Immature natural killer cell (primary cell): Measurements from ENCODE around the gene TBXA2R. TPM values are rescaled to one million over a fixed set of nuclear protein-coding genes. Genes with fewer than 3 reads are reported as not detected.
"Not testable (repeated sequence)": the region's sequence is repeated elsewhere in the genome, so short reads cannot be mapped to it uniquely, and the experiment has no call there.

ENCODE experiments used
- DNase-seq, 3 donors: peaks; one replicate each; pipeline ENCODE4 v3.0.0; 2022; ENCODE audit warnings: mixed read lengths in 1 of 3
- H3K27ac Mint-ChIP-seq, 6 donors: one replicate each; pipeline ENCODE4 v1.8.0; 2020; ENCODE audit warnings: mixed read lengths in 6 of 6, mild to moderate bottlenecking in 5 of 6, inconsistent platforms in 4 of 6, moderate library complexity in 3 of 6
- H3K27me3 Mint-ChIP-seq, 3 donors: one replicate each; pipeline ENCODE4 v1.8.0; 2020 to 2021; ENCODE audit warnings: low read depth in 3 of 3, mild to moderate bottlenecking in 3 of 3, mixed read lengths in 3 of 3, moderate library complexity in 3 of 3, inconsistent platforms in 1 of 3
- H3K36me3 Mint-ChIP-seq, 3 donors: one replicate each; pipeline ENCODE4 v1.8.0; 2020; ENCODE audit warnings: mixed read lengths in 3 of 3, inconsistent platforms in 2 of 3, mild to moderate bottlenecking in 2 of 3
- H3K4me1 Mint-ChIP-seq, 2 donors: one replicate each; pipeline ENCODE4 v1.8.0; 2020; ENCODE audit warnings: inconsistent platforms in 2 of 2, mild to moderate bottlenecking in 2 of 2, mixed read lengths in 2 of 2, moderate library complexity in 1 of 2
- H3K4me3 Mint-ChIP-seq, 5 donors: one replicate each; pipeline ENCODE4 v1.8.0; 2020; ENCODE audit warnings: mild to moderate bottlenecking in 5 of 5, mixed read lengths in 5 of 5, inconsistent platforms in 3 of 5, moderate library complexity in 3 of 5
- H3K9me3 Mint-ChIP-seq, 6 donors: one replicate each; pipeline ENCODE4 v1.8.0; 2020; ENCODE audit warnings: mild to moderate bottlenecking in 6 of 6, mixed read lengths in 6 of 6, inconsistent platforms in 4 of 6, moderate library complexity in 3 of 6
- polyA plus RNA-seq, 3 donors: library from polyadenylated mRNA; unstranded; fragments of 300-500 nt; fragmentation: Illumina TruSeq; gene quantifications; one replicate each; pipeline ENCODE4 v1.2.3, GENCODE V29; 2021

TBXA2R gene
- polyA plus RNA-seq, 3 donors from 2014 or later, result 3.1 to 9.5 (median 3.1) TPM

- no peak overlapping the region for H3K4me3 Mint-ChIP-seq
- no peaks in the 10 kb centered on the region for H3K36me3 Mint-ChIP-seq
- H3K9me3 Mint-ChIP-seq, result no peaks in the 10 kb centered on the region
- DNase-seq, result no peak
- no peak overlapping the region for H3K27ac Mint-ChIP-seq
- H3K27me3 Mint-ChIP-seq, result peaks cover 0 to 2% (median 0%) of the 10 kb centered on the region in 3 donors
- peaks cover 0 to 6% of the 10 kb centered on the region in 2 donors for H3K4me1 Mint-ChIP-seq
Observed at GRCh38 chr19:3632739-3633558, 26.3 kb upstream of the TBXA2R start.

DNA sequence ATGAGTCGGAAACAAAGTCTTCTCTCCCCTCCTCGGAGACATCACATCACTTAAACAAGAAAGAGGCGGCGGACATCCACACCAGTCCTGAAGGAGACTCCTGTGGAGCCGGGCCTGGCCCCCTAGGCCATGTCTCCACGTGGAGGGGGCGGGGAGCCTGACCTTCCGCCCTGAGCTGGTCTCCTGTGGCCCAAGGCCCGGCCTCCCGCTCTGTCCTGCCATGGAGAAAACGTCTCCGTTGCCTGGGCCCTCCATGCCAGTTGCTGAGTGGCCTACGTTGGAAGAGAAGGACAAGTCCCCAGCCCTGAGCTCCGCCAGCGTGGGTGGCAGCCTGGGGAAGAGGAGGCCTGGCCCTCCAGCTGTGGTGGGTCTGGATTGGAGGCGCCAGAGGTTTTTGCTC lies 25.4 kb upstream of the TBXA2R start:
- Mint-ChIP-seq H3K9me3 (no peaks in the 10 kb centered on the region), H3K4me1 (peaks cover 6 to 7% of the 10 kb centered on the region in 2 donors), H3K4me3 (no peak overlapping the region), H3K27me3 (peaks cover 0 to 2% (median 0%) of the 10 kb centered on the region in 3 donors), H3K36me3 (no peaks in the 10 kb centered on the region), H3K27ac (no peak overlapping the region)
- DNase-seq, result no peak

DNA sequence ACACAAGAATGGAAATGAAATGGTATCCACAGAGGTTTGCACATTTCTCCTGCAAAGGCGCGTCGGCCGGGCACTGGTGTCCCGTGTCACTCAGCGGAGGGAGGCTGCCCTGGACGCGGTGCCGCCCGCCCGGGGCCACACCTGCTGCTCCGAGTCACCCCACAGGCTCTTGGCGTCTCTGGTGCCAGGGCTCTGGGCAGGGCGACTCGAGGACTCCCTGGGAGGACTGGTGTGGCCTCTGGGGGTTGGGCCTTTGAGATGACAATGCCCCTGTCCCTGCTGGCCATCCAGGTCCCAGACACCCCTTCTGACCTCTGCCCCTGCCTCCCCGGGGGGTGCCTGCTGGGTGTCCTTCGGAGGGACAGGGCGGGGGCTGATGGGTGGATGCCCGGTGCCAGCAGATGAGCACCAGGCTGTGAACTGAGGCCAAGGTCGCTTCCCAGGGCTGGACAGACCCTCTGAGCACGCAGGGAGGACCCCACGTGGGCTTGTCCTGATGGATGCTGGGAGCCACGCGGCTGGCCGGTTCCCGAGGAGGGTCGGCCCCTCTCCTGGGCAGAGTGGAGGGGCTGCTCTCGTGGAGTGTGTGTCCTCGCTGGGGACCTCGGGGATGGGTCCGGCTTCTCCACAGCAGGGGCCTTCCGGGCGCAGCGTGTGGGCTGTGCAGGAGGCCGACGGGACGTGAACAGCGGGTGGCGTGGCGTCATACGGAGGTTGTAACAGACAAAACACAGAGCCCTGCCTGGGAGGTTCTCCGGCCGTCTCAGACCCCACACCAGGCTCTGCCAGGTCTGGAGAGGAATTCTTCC lies 24.6 kb upstream of the TBXA2R start:
- no peak overlapping the region for H3K27ac Mint-ChIP-seq
- peaks cover 14% of the 10 kb centered on the region in 2 donors for H3K4me1 Mint-ChIP-seq
- no peaks in the 10 kb centered on the region for H3K36me3 Mint-ChIP-seq
- no peak for DNase-seq
- peaks cover 3 to 8% (median 4%) of the 10 kb centered on the region in 3 donors for H3K27me3 Mint-ChIP-seq
- peaks cover 0 to 2% (median 0%) of the 10 kb centered on the region in 6 donors for H3K9me3 Mint-ChIP-seq
- no peak overlapping the region for H3K4me3 Mint-ChIP-seq

DNA sequence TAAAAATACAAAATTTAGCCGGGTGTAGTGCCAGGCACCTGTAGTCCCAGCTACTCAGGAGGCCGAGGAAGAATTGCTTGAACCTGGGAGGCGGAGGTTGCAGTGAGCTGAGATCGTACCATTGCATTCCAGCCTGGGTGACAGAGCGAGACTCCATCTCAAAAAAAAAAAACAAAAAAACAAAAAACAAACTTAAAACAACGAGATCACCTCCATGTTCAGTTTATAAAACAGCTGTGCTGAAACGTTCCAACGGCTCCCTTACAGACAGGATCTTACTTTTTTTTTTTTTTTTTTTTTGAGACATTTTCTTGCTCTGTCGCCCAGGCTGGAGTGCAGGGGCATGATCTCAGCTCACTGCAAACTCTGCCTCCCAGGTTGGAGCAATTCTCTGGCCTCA lies 22.1 kb upstream of the TBXA2R start:
- DNase-seq, H3K9me3 Mint-ChIP-seq, H3K27me3 Mint-ChIP-seq, H3K4me3 Mint-ChIP-seq, H3K36me3 Mint-ChIP-seq, H3K27ac Mint-ChIP-seq: not testable (repeated sequence)
- peaks cover 33 to 39% of the 10 kb centered on the region in 2 donors for H3K4me1 Mint-ChIP-seq

DNA sequence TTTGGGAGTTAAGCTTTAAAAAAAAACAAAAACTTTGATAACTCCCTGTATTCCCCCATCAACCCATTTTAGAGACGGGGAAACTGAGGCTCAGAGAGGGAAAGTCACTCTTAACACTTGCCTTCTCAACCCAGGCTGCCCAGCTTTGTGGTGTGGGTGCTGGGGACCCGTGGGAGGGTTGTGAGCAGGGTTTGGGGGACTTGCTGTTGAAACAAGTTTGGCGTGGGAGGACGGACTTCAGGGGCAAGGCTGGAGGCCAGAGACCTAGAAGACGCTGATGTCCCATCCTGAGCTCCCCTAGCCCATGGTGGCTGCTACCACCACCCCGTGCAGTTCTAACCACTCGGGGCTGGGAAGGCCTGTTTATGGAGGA lies 20.7 kb upstream of the TBXA2R start:
- H3K36me3 Mint-ChIP-seq, result no peaks in the 10 kb centered on the region
- H3K27ac Mint-ChIP-seq, result peak overlapping the region; percentile 96 to 99 (median 98)
- H3K27me3 Mint-ChIP-seq, result peaks cover 4 to 10% (median 8%) of the 10 kb centered on the region in 3 donors
- peak overlapping the region; percentile 84 to 99 (median 98) for H3K4me3 Mint-ChIP-seq
- H3K9me3 Mint-ChIP-seq, result peaks cover 0 to 2% (median 0%) of the 10 kb centered on the region in 6 donors
- no peak for DNase-seq
- H3K4me1 Mint-ChIP-seq, result peaks cover 33 to 39% of the 10 kb centered on the region in 2 donors

- Mint-ChIP-seq H3K4me3 (peak within 1 kb of the TSS; percentile 84 to 99 (median 98)), H3K27me3 (peaks cover 4 to 10% (median 8%) of the 10 kb centered on the region in 3 donors), H3K4me1 (peaks cover 33 to 39% of the 10 kb centered on the region in 2 donors), H3K36me3 (no peaks in the 10 kb centered on the region), H3K27ac (peak within 1 kb of the TSS; percentile 96 to 99 (median 98)), H3K9me3 (peaks cover 0 to 2% (median 0%) of the 10 kb centered on the region in 6 donors)
- DNase-seq, result peak; percentile 99
Observed at GRCh38 chr19:3626473-3627350, 20.0 kb upstream of the TBXA2R start, which contains the start of gene CACTIN. Gene CACTIN, minus strand, starts transcription at chr19:3626790. Its CDS starts 28 bp downstream, at chr19:3626762.

DNA sequence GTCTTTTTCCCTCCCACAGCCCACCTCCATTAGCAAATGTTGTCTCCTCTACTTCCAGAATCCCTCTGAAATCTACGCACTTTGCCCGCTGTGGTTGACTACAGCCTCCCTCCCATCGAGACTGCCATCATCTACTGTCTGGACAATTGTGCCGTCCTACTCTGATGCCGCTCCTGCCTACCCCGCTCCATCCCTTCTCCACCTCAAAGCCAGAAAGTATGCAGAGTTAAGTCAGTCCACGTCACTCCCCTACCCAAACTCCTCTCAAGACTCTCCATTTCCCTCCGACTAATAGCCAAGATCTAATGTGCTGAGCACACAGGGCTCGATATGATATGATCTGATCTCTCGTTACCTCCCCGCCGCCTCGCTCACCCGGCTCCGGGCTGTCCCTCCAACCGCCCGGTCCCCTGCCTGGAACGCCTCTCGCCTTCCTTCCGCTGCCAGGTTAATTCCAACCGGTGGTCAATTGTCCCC lies 19.4 kb upstream of the TBXA2R start:
- H3K36me3 Mint-ChIP-seq, result no peaks in the 10 kb centered on the region
- peak overlapping the region; percentile 84 to 99 (median 98) for H3K4me3 Mint-ChIP-seq
- no peak for DNase-seq
- H3K4me1 Mint-ChIP-seq, result peaks cover 33 to 39% of the 10 kb centered on the region in 2 donors
- H3K9me3 Mint-ChIP-seq, result peaks cover 0 to 2% (median 0%) of the 10 kb centered on the region in 6 donors
- peak overlapping the region; percentile 71 to 99 (median 93) for H3K27ac Mint-ChIP-seq
- H3K27me3 Mint-ChIP-seq, result peaks cover 4 to 10% (median 8%) of the 10 kb centered on the region in 3 donors

DNA sequence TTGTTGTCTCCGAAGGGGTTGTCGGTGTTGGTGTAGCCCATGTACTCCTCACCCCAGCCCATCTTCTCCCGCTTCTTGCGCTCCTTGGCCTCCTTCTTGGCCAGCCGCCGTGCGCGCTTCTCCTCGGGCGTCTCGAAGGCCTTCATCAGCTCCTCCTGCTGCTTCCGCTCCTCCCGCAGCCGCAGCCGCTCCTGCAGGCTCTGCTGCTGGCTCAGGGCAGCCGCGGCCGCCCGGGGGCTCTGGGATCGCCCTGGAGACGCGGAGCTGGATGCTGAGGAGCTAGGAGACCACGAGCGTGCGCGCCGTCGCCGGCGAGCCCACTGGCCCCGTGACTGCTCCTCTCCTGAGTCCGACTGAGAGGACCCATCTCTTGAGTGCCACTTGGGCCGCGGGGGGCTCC lies 17.0 kb upstream of the TBXA2R start:
- Mint-ChIP-seq H3K27me3 (peaks cover 4 to 8% (median 8%) of the 10 kb centered on the region in 3 donors), H3K27ac (no peak overlapping the region), H3K36me3 (no peaks in the 10 kb centered on the region), H3K4me1 (peaks cover 27 to 39% of the 10 kb centered on the region in 2 donors), H3K4me3 (no peak overlapping the region), H3K9me3 (peaks cover 0 to 2% (median 0%) of the 10 kb centered on the region in 6 donors)
- DNase-seq, result no peak

DNA sequence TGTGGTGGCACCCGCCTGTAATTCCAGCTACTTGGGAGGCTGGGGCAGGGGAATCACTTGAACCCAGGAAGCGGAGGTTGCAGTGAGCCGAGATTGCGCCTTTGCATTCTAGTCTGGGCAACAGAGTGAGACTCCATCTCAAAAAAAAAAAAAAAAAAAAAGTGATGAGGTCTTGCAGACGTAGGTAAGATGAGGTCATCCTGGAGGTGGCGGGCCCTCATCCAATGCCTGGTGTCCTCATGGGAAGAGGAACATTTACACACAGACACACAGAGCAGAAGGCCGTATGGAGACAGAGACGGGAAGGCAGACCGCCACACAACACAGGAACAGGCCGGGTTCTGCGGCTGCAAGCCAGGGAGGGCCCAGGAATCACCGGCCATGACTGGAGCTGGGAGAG lies 15.5 kb upstream of the TBXA2R start:
- peak overlapping the region in 1 of 5 donors; percentile 25 for H3K4me3 Mint-ChIP-seq
- peaks cover 0 to 2% (median 0%) of the 10 kb centered on the region in 6 donors for H3K9me3 Mint-ChIP-seq
- DNase-seq, result no peak
- H3K4me1 Mint-ChIP-seq, result peaks cover 27 to 34% of the 10 kb centered on the region in 2 donors
- peaks cover 4 to 8% (median 8%) of the 10 kb centered on the region in 3 donors for H3K27me3 Mint-ChIP-seq
- no peak overlapping the region for H3K27ac Mint-ChIP-seq
- no peaks in the 10 kb centered on the region for H3K36me3 Mint-ChIP-seq

DNA sequence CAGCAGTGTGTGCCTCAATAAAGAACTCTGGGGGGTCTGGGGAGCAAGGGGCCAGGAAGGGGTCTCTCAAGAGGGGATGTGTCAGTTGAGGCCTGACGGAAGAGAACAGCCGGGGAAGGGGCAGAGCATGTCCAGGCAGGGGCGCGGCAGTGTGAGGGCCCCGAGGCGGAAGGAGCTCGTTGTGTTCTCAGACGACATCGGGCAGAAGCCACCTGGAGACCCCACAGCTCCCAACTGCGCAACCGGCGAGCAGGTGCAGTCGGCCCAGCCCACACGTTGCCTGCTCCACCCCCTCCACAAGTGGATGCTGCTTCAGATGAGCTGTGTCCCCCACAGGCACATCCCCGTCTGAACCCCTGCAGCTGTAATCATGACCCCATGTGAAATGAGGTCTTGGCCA lies 15.0 kb upstream of the TBXA2R start:
- Mint-ChIP-seq H3K27ac (no peak overlapping the region), H3K9me3 (no peaks in the 10 kb centered on the region), H3K27me3 (peaks cover under 1 to 6% (median 4%) of the 10 kb centered on the region in 3 donors), H3K4me3 (no peak overlapping the region), H3K4me1 (peaks cover 21 to 29% of the 10 kb centered on the region in 2 donors), H3K36me3 (no peaks in the 10 kb centered on the region)
- DNase-seq, result no peak

GRCh38 chr19:3620817-3621547 lies 14.3 kb upstream of the TBXA2R start:
- Mint-ChIP-seq H3K27ac (no peak overlapping the region), H3K36me3 (no peaks in the 10 kb centered on the region), H3K9me3 (no peaks in the 10 kb centered on the region), H3K4me3 (no peak overlapping the region), H3K4me1 (peaks cover 17 to 22% of the 10 kb centered on the region in 2 donors), H3K27me3 (peaks cover 0 to 5% (median 1%) of the 10 kb centered on the region in 3 donors)
- DNase-seq, result no peak

DNA sequence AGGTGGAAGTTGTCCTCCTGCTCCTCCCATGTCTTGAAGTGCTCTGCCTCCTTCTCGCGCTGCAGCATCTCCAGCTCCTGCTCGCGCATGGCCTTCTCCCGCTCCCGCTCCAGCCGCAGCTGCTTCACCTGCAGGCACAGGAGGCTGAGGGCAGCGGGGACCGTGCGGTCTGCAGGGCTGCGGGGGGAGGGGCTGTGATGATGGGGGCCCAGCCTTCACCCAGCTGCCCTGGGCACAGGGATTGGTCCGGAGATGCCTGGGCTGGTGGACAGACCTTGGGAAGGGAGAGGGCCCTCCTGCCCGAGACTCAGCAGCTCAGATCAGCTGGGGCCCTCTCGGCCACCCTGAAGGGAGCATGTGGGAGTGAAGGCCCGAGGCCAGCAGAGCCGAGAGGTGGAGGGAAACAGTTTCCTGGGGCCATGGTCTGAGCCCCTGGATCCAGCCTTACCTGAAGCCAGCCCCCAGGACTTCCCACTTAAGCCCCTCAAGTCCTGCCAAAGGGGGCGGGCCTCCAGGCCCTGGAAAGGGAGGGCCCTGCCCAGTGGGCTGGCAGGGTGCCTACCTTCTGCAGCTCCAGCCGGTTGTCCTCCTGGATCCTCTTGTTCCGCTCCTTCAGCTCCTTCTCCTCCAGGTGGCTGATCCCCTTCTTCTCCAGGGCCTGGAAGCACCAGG lies 13.6 kb upstream of the TBXA2R start:
- peaks cover 11 to 15% of the 10 kb centered on the region in 2 donors for H3K4me1 Mint-ChIP-seq
- H3K27me3 Mint-ChIP-seq, result peaks cover 0 to 3% (median 1%) of the 10 kb centered on the region in 3 donors
- no peak for DNase-seq
- H3K4me3 Mint-ChIP-seq, result no peak overlapping the region
- no peaks in the 10 kb centered on the region for H3K36me3 Mint-ChIP-seq
- no peaks in the 10 kb centered on the region for H3K9me3 Mint-ChIP-seq
- H3K27ac Mint-ChIP-seq, result no peak overlapping the region
